ENCODE results near the gene SMC1A. TPM values are rescaled to one million over a fixed set of nuclear protein-coding genes. Genes with fewer than 3 reads are reported as not detected.

The SMC1A gene
- total RNA-seq, 1 experiment from 2014 or later = 100 TPM

DNA sequence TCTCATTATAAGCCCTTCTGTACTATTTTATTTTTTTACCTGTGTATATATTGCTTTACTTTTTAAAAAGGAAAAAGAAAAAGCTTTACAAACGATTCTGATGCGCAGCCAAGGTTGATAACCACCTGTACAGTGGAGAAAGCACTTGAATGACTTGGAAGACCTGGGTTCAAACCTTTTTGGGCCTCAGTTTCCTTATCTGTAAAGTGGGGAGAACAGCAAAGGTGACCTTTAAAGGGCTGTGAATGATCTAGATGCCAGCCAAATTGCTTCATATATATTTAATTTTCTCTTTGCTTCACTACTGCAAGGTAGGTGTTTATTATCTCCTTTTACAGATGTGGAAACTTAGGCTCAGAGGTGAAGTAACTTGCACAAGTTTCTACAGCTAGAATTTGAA, 45.0 kb downstream of the SMC1A start:
- H2BK15ac ChIP-seq (ENCODE audit: low read depth, low read length) = no peak overlapping the region
- H2BK5ac ChIP-seq (ENCODE audit: insufficient read length, low read length) = no peak overlapping the region
- H3K4me2 ChIP-seq (ENCODE audit: insufficient read depth, insufficient read length, low read length) = no peak overlapping the region
- no peak overlapping the region for H3K27ac ChIP-seq (ENCODE audit: insufficient read length, low read depth, low read length)
- no peak overlapping the region for H3K18ac ChIP-seq (ENCODE audit: insufficient read length, low read depth, low read length)
- H3T11ph ChIP-seq (ENCODE audit: low read length) = no peak overlapping the region
- H3K27me3 Mint-ChIP-seq (ENCODE audit: low read depth) = peaks cover 1% of the 10 kb centered on the region; the same call in 1 of the 2 replicates
- H3K36me3 Mint-ChIP-seq (ENCODE audit: insufficient read depth in 1 of 3, low read depth in 3 of 3) = peaks cover 29 to 55% (median 48%) of the 10 kb centered on the region in 3 experiments
- H2BK120ac ChIP-seq (ENCODE audit: low read depth, low read length, poor library complexity, severe bottlenecking) = no peak overlapping the region
- H3K56ac ChIP-seq (ENCODE audit: insufficient read length, low read depth, low read length) = no peak overlapping the region
- WGBS (ENCODE audit: extremely low coverage, insufficient read length, low lambda C conversion rate) = no CpG with 5 or more reads among the region's 2 CpGs
- no peak overlapping the region for H4K91ac ChIP-seq (ENCODE audit: insufficient read length, low read depth, low read length)
- no peak overlapping the region for H3K14ac ChIP-seq (ENCODE audit: insufficient read depth, low read length)
- no peaks in the 10 kb centered on the region for H3K23me2 ChIP-seq (ENCODE audit: insufficient read length, low read depth, low read length, poor library complexity, severe bottlenecking)
- DNase-seq = no peak
- H3K23ac ChIP-seq (ENCODE audit: insufficient read length, low read depth, low read length) = no peak overlapping the region
- H3K79me1 ChIP-seq (ENCODE audit: insufficient read depth, low read depth, low read length, poor library complexity, severe bottlenecking) = no peaks in the 10 kb centered on the region
- H3K27ac Mint-ChIP-seq = no peak overlapping the region
- H3K4me1 Mint-ChIP-seq = no peaks in the 10 kb centered on the region
- no peak for TF ChIP-seq CTCF (conservative IDR thresholded peaks at IDR 0.05)
- no peaks in the 10 kb centered on the region for H3K4me1 ChIP-seq (ENCODE audit: insufficient read depth, low read length)
- no peak overlapping the region for H2BK20ac ChIP-seq (ENCODE audit: low read depth, low read length, poor library complexity, severe bottlenecking)
- H3K9me3 ChIP-seq (ENCODE audit: control insufficient read depth, low read depth, low read length) = peaks cover 55% of the 10 kb centered on the region
- H4K8ac ChIP-seq (replicated peaks; ENCODE audit: insufficient read length, low read depth, low read length) = no peak overlapping the region
- peaks cover 62 to 66% of the 10 kb centered on the region in 2 experiments for H3K9me3 Mint-ChIP-seq
- H3K4me3 Mint-ChIP-seq = no peak overlapping the region
- H4K5ac ChIP-seq (ENCODE audit: insufficient read length, low read depth, low read length) = no peak overlapping the region
- H4K20me1 ChIP-seq (ENCODE audit: control insufficient read depth, insufficient read depth, insufficient read length) = no peaks in the 10 kb centered on the region
- H2BK12ac ChIP-seq (ENCODE audit: insufficient read length, low read depth, low read length) = no peak overlapping the region
- no peak overlapping the region for H2AK5ac ChIP-seq (ENCODE audit: insufficient read length, low read length)
- no peak overlapping the region for H2AFZ ChIP-seq (ENCODE audit: low read length)
- no peaks in the 10 kb centered on the region for H3K27me3 ChIP-seq (ENCODE audit: insufficient read depth, low read length)
- H3K79me2 ChIP-seq (ENCODE audit: insufficient read depth, low read length) = no peaks in the 10 kb centered on the region
- H3K4ac ChIP-seq (ENCODE audit: low read depth, low read length) = no peak overlapping the region
- H3K9ac ChIP-seq (ENCODE audit: extremely low read depth, insufficient read length, low read length) = no peak overlapping the region
